Smooth muscle cell (in vitro differentiated cells): ENCODE results near the gene CPNE7. TPM values are rescaled to one million over a fixed set of nuclear protein-coding genes. Genes with fewer than 3 reads are reported as not detected.

Experiments used
- DNase-seq: peaks from one replicate; lab custom pipeline; 2025; ENCODE audit not compliant: unreplicated experiment; lab: John Stamatoyannopoulos, UW
- H2AFZ ChIP-seq: fragments of 200-600 bp; sonication (generic); 2 replicates; pipeline ENCODE4 v1.6.0; 2016; ENCODE audit warnings: antibody characterized with exemption, low read depth, mild to moderate bottlenecking
- H3F3A ChIP-seq: fragments of 200-600 bp; sonication (generic); 2 replicates; pipeline ENCODE4 v1.6.0; 2017; ENCODE audit warnings: antibody characterized with exemption, low read depth
- H3K27ac ChIP-seq: fragments of 200-600 bp; sonication (generic); 2 replicates; pipeline ENCODE4 v1.5.1; 2016; ENCODE audit warnings: low read depth, mild to moderate bottlenecking
- H3K27me3 ChIP-seq: fragments of 200-600 bp; sonication (generic); 2 replicates; pipeline ENCODE4 v1.6.1; 2016; ENCODE audit warnings: low read depth, mild to moderate bottlenecking
- H3K36me3 ChIP-seq: fragments of 200-600 bp; sonication (generic); 2 replicates; pipeline ENCODE4 v1.5.1; 2016; ENCODE audit warnings: low read depth
- H3K4me1 ChIP-seq: fragments of 200-600 bp; sonication (generic); 2 replicates; pipeline ENCODE4 v1.5.1; 2016; ENCODE audit warnings: low read depth
- H3K4me2 ChIP-seq: fragments of 200-600 bp; sonication (generic); 2 replicates; pipeline ENCODE4 v1.6.0; 2016; ENCODE audit warnings: mild to moderate bottlenecking
- H3K4me3 ChIP-seq: fragments of 200-600 bp; sonication (generic); 2 replicates; pipeline ENCODE4 v1.5.1; 2016; ENCODE audit warnings: mild to moderate bottlenecking
- H3K79me2 ChIP-seq: fragments of 200-600 bp; sonication (generic); 2 replicates; pipeline ENCODE4 v1.6.0; 2016; ENCODE audit warnings: low read depth, mild to moderate bottlenecking
- H3K9ac ChIP-seq: fragments of 200-600 bp; sonication (generic); 2 replicates; pipeline ENCODE4 v1.6.0; 2016; ENCODE audit warnings: low read depth
- H3K9me3 ChIP-seq: fragments of 200-600 bp; sonication (generic); replicated peaks from 2 replicates; pipeline ENCODE4 v1.5.1; 2016; ENCODE audit warnings: low read depth
- H4K20me1 ChIP-seq: fragments of 200-600 bp; sonication (generic); 2 replicates; pipeline ENCODE4 v1.6.0; 2016; ENCODE audit warnings: low read depth
- CTCF ChIP-seq: fragments of 200-600 bp; sonication (generic); IDR thresholded peaks from 2 replicates; pipeline ENCODE4 v1.5.1; 2017; ENCODE audit warnings: borderline replicate concordance, mild to moderate bottlenecking, antibody characterized with exemption; ENCODE audit not compliant: insufficient read depth, poor library complexity, severe bottlenecking
- WGBS: methylation state at CpG from one replicate; pipeline ENCODE4 v1.1.7; 2016; ENCODE audit warnings: low lambda C conversion rate; 5-methylcytosine and 5-hydroxymethylcytosine counted together
- polyA plus RNA-seq: library from polyadenylated mRNA; unstranded; fragments of >200 nt; fragmentation: Nextera tagmentation; extraction: Ambion mirVana; gene quantifications from 2 replicates; pipeline ENCODE4 v1.2.1, GENCODE V29; 2016
- total RNA-seq: library from RNA; depleted of rRNA; stranded (reverse); fragments of >200 nt; gene quantifications from 2 replicates; pipeline ENCODE4 v1.2.3, GENCODE V29; 2014

The CPNE7 gene
- total and polyA plus RNA-seq, 2 experiments from 2014 or later = 0.14 to 0.58 TPM

- Histone ChIP-seq H3K9me3 (no peaks in the 10 kb centered on the region), H3K9ac (no peak overlapping the region), H3K4me3 (no peak overlapping the region), H4K20me1 (no peaks in the 10 kb centered on the region), H2AFZ (no peak overlapping the region), H3K4me2 (no peak overlapping the region), H3K79me2 (no peaks in the 10 kb centered on the region), H3K36me3 (no peaks in the 10 kb centered on the region), H3K27me3 (no peaks in the 10 kb centered on the region), H3F3A (no peaks in the 10 kb centered on the region), H3K4me1 (no peaks in the 10 kb centered on the region), H3K27ac (no peak overlapping the region)
- DNase-seq = no peak
- no peak for TF ChIP-seq CTCF
- WGBS = 92% methylated on average over 20 of the region's 20 CpGs
Observed at GRCh38 chr16:89612415-89613166, 37.0 kb downstream of the CPNE7 start.

- no peaks in the 10 kb centered on the region for H3K4me1 ChIP-seq
- H3K4me2 ChIP-seq = no peak within 1 kb of the TSS
- no peaks in the 10 kb centered on the region for H3F3A ChIP-seq
- no peaks in the 10 kb centered on the region for H3K36me3 ChIP-seq
- H3K27ac ChIP-seq = no peak within 1 kb of the TSS
- no peaks in the 10 kb centered on the region for H3K9me3 ChIP-seq
- DNase-seq = no peak
- no peaks in the 10 kb centered on the region for H3K79me2 ChIP-seq
- H4K20me1 ChIP-seq = no peaks in the 10 kb centered on the region
- 89% methylated on average over 17 of the region's 19 CpGs for WGBS
- TF ChIP-seq CTCF = no peak
- no peak within 1 kb of the TSS for H2AFZ ChIP-seq
- H3K4me3 ChIP-seq = no peak within 1 kb of the TSS
- H3K9ac ChIP-seq = no peak within 1 kb of the TSS
- H3K27me3 ChIP-seq = no peaks in the 10 kb centered on the region
Observed at GRCh38 chr16:89613231-89613953, 37.8 kb downstream of the CPNE7 start, which contains the start of gene DPEP1. Gene DPEP1 (plus strand): TSS chr16:89613642. CDS start chr16:89630411, 16,769 bp downstream.

GRCh38 chr16:89613954-89614459 lies 38.4 kb downstream of the CPNE7 start:
- H3K27me3 ChIP-seq = no peaks in the 10 kb centered on the region
- H3K4me2 ChIP-seq = no peak overlapping the region
- no peak for TF ChIP-seq CTCF
- H2AFZ ChIP-seq = no peak overlapping the region
- no peaks in the 10 kb centered on the region for H3K4me1 ChIP-seq
- H3K36me3 ChIP-seq = no peaks in the 10 kb centered on the region
- no peak for DNase-seq
- 96% methylated on average over 10 of the region's 22 CpGs for WGBS
- H3F3A ChIP-seq = no peaks in the 10 kb centered on the region
- no peak overlapping the region for H3K4me3 ChIP-seq
- H3K79me2 ChIP-seq = no peaks in the 10 kb centered on the region
- H3K27ac ChIP-seq = no peak overlapping the region
- no peak overlapping the region for H3K9ac ChIP-seq
- no peaks in the 10 kb centered on the region for H4K20me1 ChIP-seq
- H3K9me3 ChIP-seq = no peaks in the 10 kb centered on the region
